ENCODE measurements around the gene CDH16.

- TF ChIP-seq CTCF (IDR thresholded peaks at IDR 0.05; ENCODE audit: low read length) (no peak), EZH2 (IDR thresholded peaks at IDR 0.05; ENCODE audit: borderline replicate concordance, low read length) (no peak)
These were observed 33.2 kb downstream of the CDH16 start for GRCh38 chr16:66885491-66885890.

All from OCI-LY1 (cell line).